HG03571 (cell line): ENCODE data around the gene HES6.

Source experiments
- ATAC-seq: cut with Tn5 transposase; IDR thresholded peaks from one replicate; pipeline ENCODE4 v1.9.1; 2021; ENCODE audit not compliant: unreplicated experiment

Gene HES6

GRCh38 chr2:238202326-238203093 is 37.3 kb downstream of the HES6 start:
- ATAC-seq = no peak

- no peak for ATAC-seq
Measured at GRCh38 chr2:238190445-238190844, 49.4 kb downstream of the HES6 start.
